IMR-90 (cell line): ENCODE measurements around the gene FXYD5.

ENCODE experiments used
- CTCF ChIP-seq: conservative IDR thresholded peaks from 2 replicates; pipeline ENCODE4 v1.5.1; 2012; ENCODE audit warnings: mild to moderate bottlenecking, low read depth, low read length, improper control_type of control experiment
- MAFK ChIP-seq: IDR thresholded peaks from 2 replicates; pipeline ENCODE4 v1.6.1; 2012; ENCODE audit warnings: low read depth, low read length, improper control_type of control experiment
- MAZ ChIP-seq: IDR thresholded peaks from 2 replicates; pipeline ENCODE4 v1.6.1; 2012; ENCODE audit warnings: low read depth, mild to moderate bottlenecking, low read length, improper control_type of control experiment, moderate library complexity, borderline replicate concordance
- MXI1 ChIP-seq: IDR thresholded peaks from 2 replicates; pipeline ENCODE4 v1.6.1; 2012; ENCODE audit warnings: low read depth, mild to moderate bottlenecking, low read length, moderate library complexity, borderline replicate concordance
- NFE2L2 ChIP-seq: fragments of 150-350 bp; IDR thresholded peaks from 2 replicates; pipeline ENCODE4 v1.6.1; 2016; ENCODE audit warnings: low read depth, mild to moderate bottlenecking, low read length
- POLR2A ChIP-seq: IDR thresholded peaks from 2 replicates; pipeline ENCODE4 v1.6.1; 2012; ENCODE audit warnings: mild to moderate bottlenecking, low read depth, low read length
- RFX5 ChIP-seq: IDR thresholded peaks from 2 replicates; pipeline ENCODE4 v1.8.0; 2012; ENCODE audit warnings: low read depth, mild to moderate bottlenecking, low read length, moderate library complexity

GRCh38 chr19:35119578-35120155 is 34.9 kb upstream of the FXYD5 start:
- TF ChIP-seq RFX5 (no peak), MAZ (no peak), CTCF (no peak), POLR2A (no peak), MXI1 (no peak), MAFK (no peak), NFE2L2 (no peak)
